ENCODE data around the gene MED12L. TPM values are rescaled to one million over a fixed set of nuclear protein-coding genes. Genes with fewer than 3 reads are reported as not detected.
"Not testable (repeated sequence)": the region's sequence is repeated elsewhere in the genome, so short reads cannot be mapped to it uniquely, and the experiment has no call there.

MED12L gene
- total RNA-seq, 1 donor from 2014 or later = 0.43 TPM

DNA sequence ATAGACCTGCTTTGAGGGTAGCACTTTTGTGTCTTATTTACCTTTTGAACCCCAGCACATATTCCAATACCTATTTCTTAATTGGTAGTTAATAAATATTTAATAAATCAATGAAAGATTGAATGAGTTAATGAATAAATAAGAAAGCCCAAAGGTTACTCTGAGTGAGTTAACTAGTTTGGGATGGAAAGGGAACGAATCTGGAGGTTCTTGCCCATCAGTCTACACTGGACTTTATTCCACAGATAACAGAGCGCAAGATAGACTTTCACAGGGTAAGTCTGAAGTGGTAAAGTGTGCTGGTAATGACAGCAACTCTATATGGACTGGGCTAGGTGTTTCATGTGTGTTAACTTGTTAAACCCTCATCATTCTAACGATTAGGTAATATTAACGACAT lies 33.1 kb upstream of the MED12L start:
- H3K27ac ChIP-seq = no peak overlapping the region
- no peaks in the 10 kb centered on the region for H3K36me3 ChIP-seq
- no peak for DNase-seq (ENCODE audit: low spot score in 2 of 2)
- H3K27me3 ChIP-seq = no peaks in the 10 kb centered on the region
- TF ChIP-seq, protein P1, sequence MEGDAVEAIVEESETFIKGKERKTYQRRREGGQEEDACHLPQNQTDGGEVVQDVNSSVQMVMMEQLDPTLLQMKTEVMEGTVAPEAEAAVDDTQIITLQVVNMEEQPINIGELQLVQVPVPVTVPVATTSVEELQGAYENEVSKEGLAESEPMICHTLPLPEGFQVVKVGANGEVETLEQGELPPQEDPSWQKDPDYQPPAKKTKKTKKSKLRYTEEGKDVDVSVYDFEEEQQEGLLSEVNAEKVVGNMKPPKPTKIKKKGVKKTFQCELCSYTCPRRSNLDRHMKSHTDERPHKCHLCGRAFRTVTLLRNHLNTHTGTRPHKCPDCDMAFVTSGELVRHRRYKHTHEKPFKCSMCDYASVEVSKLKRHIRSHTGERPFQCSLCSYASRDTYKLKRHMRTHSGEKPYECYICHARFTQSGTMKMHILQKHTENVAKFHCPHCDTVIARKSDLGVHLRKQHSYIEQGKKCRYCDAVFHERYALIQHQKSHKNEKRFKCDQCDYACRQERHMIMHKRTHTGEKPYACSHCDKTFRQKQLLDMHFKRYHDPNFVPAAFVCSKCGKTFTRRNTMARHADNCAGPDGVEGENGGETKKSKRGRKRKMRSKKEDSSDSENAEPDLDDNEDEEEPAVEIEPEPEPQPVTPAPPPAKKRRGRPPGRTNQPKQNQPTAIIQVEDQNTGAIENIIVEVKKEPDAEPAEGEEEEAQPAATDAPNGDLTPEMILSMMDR (IDR thresholded peaks at IDR 0.05) = no peak
- H3K4me1 ChIP-seq = no peaks in the 10 kb centered on the region
- intact Hi-C loops (cut with DNase I) = no loop called here
- no peaks in the 10 kb centered on the region for H3K9me3 ChIP-seq
- no peak overlapping the region for H3K4me3 ChIP-seq

DNA sequence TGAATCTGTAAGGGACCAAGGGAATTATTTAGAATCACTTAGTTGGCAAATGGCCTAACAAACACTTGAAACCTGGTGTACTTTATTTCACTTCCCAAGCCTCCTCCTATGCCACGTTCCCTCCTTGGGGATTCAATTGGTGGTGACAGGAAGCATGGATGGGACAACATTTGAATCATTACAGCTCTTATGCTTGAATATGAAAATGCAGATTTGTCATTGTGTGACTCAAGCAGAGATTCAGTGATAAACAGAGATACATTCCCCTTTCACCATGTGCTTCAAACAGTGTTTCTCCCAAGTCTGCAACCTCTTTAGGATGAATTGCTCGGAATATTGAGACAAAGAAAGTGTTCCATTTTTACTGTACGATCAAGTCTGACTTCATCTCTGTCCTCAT lies 32.7 kb upstream of the MED12L start:
- no peak overlapping the region for H3K4me3 ChIP-seq
- no peak for DNase-seq (ENCODE audit: low spot score in 2 of 2)
- H3K4me1 ChIP-seq = no peaks in the 10 kb centered on the region
- TF ChIP-seq, protein P1 (IDR thresholded peaks at IDR 0.05) = no peak
- no peak overlapping the region for H3K27ac ChIP-seq
- H3K9me3 ChIP-seq = no peaks in the 10 kb centered on the region
- no peaks in the 10 kb centered on the region for H3K27me3 ChIP-seq
- no peaks in the 10 kb centered on the region for H3K36me3 ChIP-seq
- intact Hi-C loops (cut with DNase I) = no loop called here

DNA sequence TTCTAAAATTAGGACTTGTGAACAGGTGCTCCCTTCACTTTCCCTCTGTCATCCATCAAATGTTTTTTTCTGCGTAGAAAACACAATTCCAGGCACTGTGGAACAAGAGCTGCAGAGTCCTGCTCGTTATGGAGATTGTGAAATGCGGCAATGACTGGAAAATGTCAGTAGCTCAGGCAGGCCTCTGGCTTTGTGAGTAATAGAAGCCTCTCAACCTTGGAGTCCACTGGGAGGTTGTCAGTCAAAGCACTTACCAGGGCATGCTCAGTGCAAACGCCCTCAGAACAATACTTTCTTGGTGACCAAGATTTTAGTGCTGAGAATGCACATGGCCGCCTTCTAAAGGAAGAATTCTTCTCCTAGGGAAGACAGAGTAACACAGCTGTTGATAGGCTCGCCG lies 26.7 kb upstream of the MED12L start:
- TF ChIP-seq, protein P1 (IDR thresholded peaks at IDR 0.05) = no peak
- Histone ChIP-seq H3K27me3 (no peaks in the 10 kb centered on the region), H3K27ac (no peak overlapping the region), H3K4me3 (no peak overlapping the region), H3K4me1 (no peaks in the 10 kb centered on the region), H3K36me3 (no peaks in the 10 kb centered on the region), H3K9me3 (no peaks in the 10 kb centered on the region)
- intact Hi-C loops (cut with DNase I) = no loop called here
- DNase-seq (ENCODE audit: low spot score in 2 of 2) = no peak

DNA sequence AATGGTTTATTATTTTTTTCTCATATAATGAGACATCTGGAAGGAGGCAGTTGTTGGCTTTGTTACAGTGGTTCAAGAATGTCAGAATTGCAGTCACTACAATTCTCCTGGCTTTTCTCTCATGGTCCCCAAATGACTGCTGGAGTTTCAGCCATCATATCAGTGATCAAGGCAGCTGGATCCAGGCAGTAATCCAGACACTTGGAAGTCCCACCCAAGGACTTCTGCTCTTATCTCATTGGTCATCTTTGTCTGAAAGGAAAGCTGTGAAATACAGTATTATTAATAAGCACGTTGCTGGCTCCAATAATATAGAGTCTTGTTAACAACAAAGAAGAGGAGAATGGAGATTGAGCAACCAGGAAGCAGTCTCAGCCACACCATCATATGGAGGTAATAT lies 22.9 kb upstream of the MED12L start:
- H3K4me3 ChIP-seq = no peak overlapping the region
- TF ChIP-seq, protein P1 (IDR thresholded peaks at IDR 0.05) = no peak
- DNase-seq (ENCODE audit: low spot score in 2 of 2) = no peak
- H3K36me3 ChIP-seq = no peaks in the 10 kb centered on the region
- intact Hi-C loops (cut with DNase I) = no loop called here
- no peaks in the 10 kb centered on the region for H3K4me1 ChIP-seq
- no peak overlapping the region for H3K27ac ChIP-seq
- H3K9me3 ChIP-seq = no peaks in the 10 kb centered on the region
- H3K27me3 ChIP-seq = no peaks in the 10 kb centered on the region

DNA sequence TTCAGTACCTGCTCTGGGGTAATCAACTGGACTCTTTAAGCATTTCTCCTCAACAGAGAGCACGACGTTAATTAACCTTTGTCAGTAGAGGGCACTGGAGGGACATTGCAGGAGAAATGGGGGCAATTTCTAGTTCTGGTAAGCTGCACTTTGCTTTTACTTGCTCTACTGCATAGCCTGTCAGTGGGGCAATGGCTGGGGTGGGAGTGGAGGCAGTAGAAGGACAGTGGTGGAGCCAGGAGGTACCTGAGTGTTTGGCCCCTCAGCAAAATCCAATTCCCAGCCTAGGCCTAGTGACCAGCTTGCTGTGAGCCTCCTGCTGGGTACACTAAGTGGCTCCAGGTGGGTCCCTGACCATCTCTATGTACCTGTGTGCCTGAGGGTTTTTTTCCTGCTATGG lies 18.3 kb upstream of the MED12L start:
- no peaks in the 10 kb centered on the region for H3K36me3 ChIP-seq
- intact Hi-C loops (cut with DNase I) = no loop called here
- TF ChIP-seq, protein P1 (IDR thresholded peaks at IDR 0.05) = no peak
- H3K4me3 ChIP-seq = no peak overlapping the region
- H3K9me3 ChIP-seq = no peaks in the 10 kb centered on the region
- no peak overlapping the region for H3K27ac ChIP-seq
- no peaks in the 10 kb centered on the region for H3K27me3 ChIP-seq
- H3K4me1 ChIP-seq = no peaks in the 10 kb centered on the region
- no peak for DNase-seq (ENCODE audit: low spot score in 2 of 2)

DNA sequence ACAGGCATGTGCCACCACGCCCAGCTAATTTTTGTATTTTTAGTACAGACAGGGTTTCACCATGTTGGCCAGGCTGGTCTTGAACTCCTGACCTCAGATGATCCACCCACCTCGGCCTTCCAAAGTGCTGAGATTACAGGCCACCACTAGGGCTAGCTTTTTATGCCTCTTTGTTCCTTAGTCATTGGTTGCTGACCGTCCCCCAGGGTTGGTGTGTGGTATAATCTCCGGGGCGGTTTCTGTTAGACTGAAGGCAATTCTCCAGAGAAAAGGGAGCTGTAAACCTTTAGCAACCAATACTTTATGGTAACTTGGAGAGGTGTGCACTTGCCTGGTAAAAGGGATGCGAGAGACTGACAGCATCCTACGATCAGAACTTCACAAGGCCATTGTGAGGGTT lies 12.6 kb upstream of the MED12L start:
- H3K27me3 ChIP-seq; H3K27ac ChIP-seq; intact Hi-C loops (cut with DNase I); H3K4me1 ChIP-seq; H3K4me3 ChIP-seq; DNase-seq (ENCODE audit: low spot score in 2 of 2); H3K9me3 ChIP-seq; H3K36me3 ChIP-seq: not testable (repeated sequence)
